Loucy (cell line): ENCODE measurements around the gene CD164.

Experiments
- H2AFZ ChIP-seq: fragments of 200-600 bp; sonication (generic); 2 replicates; pipeline ENCODE4 v1.6.0; 2016; ENCODE audit warnings: antibody characterized with exemption, mild to moderate bottlenecking, low read length, moderate library complexity
- H3F3A ChIP-seq: fragments of 200-600 bp; 2 replicates; pipeline ENCODE4 v1.6.0; 2016; ENCODE audit warnings: antibody characterized with exemption, low read depth, mild to moderate bottlenecking
- H3K27me3 ChIP-seq: fragments of 200-600 bp; sonication (generic); 2 replicates; pipeline ENCODE4 v1.6.1; 2014; ENCODE audit warnings: low read length, mild to moderate bottlenecking; ENCODE audit not compliant: insufficient read depth, poor library complexity, severe bottlenecking
- H3K36me3 ChIP-seq: fragments of 200-600 bp; sonication (generic); 2 replicates; pipeline ENCODE4 v1.6.1; 2016; ENCODE audit warnings: low read length; ENCODE audit not compliant: insufficient read depth
- H3K4me1 ChIP-seq: fragments of 200-600 bp; sonication (generic); 2 replicates; pipeline ENCODE4 v1.5.1; 2014; ENCODE audit warnings: low read length, mild to moderate bottlenecking; ENCODE audit not compliant: insufficient read depth, poor library complexity, severe bottlenecking
- H3K4me2 ChIP-seq: fragments of 200-600 bp; sonication (generic); 2 replicates; pipeline ENCODE4 v1.6.0; 2014; ENCODE audit warnings: antibody characterized with exemption, low read length, low read depth, mild to moderate bottlenecking; ENCODE audit not compliant: poor library complexity, severe bottlenecking
- H3K4me3 ChIP-seq: fragments of 200-600 bp; sonication (generic); 2 replicates; pipeline ENCODE4 v1.5.1; 2014; ENCODE audit warnings: low read length, mild to moderate bottlenecking, mixed read lengths; ENCODE audit not compliant: poor library complexity, severe bottlenecking
- H3K79me2 ChIP-seq: fragments of 200-600 bp; sonication (generic); 2 replicates; pipeline ENCODE4 v1.6.1; 2014; ENCODE audit warnings: low read length; ENCODE audit not compliant: insufficient read depth
- H3K9ac ChIP-seq: fragments of 200-600 bp; sonication (generic); 2 replicates; pipeline ENCODE4 v1.6.0; 2014; ENCODE audit warnings: mild to moderate bottlenecking, low read depth, low read length, moderate library complexity; ENCODE audit not compliant: poor library complexity, severe bottlenecking
- H3K9me2 ChIP-seq: fragments of 200-600 bp; sonication (generic); replicated peaks from 2 replicates; pipeline ENCODE4 v1.6.1; 2016; ENCODE audit warnings: low read depth, low read length, mixed read lengths
- H3K9me3 ChIP-seq: fragments of 200-600 bp; sonication (generic); 2 replicates; pipeline ENCODE4 v1.6.1; 2014; ENCODE audit warnings: mild to moderate bottlenecking, antibody characterized with exemption, low read length, low read depth; ENCODE audit not compliant: insufficient read depth
- H4K20me1 ChIP-seq: fragments of 200-600 bp; sonication (generic); 2 replicates; pipeline ENCODE4 v1.6.0; 2014; ENCODE audit warnings: antibody characterized with exemption, low read length, mild to moderate bottlenecking; ENCODE audit not compliant: insufficient read depth, poor library complexity, severe bottlenecking
- CTCF ChIP-seq: fragments of 200-600 bp; sonication (generic); conservative IDR thresholded peaks from 2 replicates; pipeline ENCODE4 v1.5.1; 2014; ENCODE audit warnings: mild to moderate bottlenecking, antibody characterized with exemption, low read length
- EZH2phosphoT487 ChIP-seq: fragments of 200-600 bp; IDR thresholded peaks from 2 replicates; pipeline ENCODE4 v1.6.1; 2018; ENCODE audit warnings: antibody characterized with exemption, mild to moderate bottlenecking, moderate library complexity, borderline replicate concordance

The CD164 gene

GRCh38 chr6:109321752-109322151 lies 60.5 kb downstream of the CD164 start:
- no peak overlapping the region for H3K4me2 ChIP-seq
- H3K79me2 ChIP-seq, result no peaks in the 10 kb centered on the region
- H3K4me3 ChIP-seq, result no peak overlapping the region

GRCh38 chr6:109320072-109320471 lies 62.2 kb downstream of the CD164 start:
- no peaks in the 10 kb centered on the region for H3K27me3 ChIP-seq
- no peaks in the 10 kb centered on the region for H3K36me3 ChIP-seq
- H3F3A ChIP-seq, result no peaks in the 10 kb centered on the region
- H2AFZ ChIP-seq, result no peak overlapping the region
- peaks cover 33% of the 10 kb centered on the region for H3K4me1 ChIP-seq
- no peak overlapping the region for H3K9ac ChIP-seq
- H3K4me2 ChIP-seq, result no peak overlapping the region
- no peaks in the 10 kb centered on the region for H3K9me3 ChIP-seq
- no peaks in the 10 kb centered on the region for H4K20me1 ChIP-seq
- TF ChIP-seq EZH2phosphoT487, result no peak
- TF ChIP-seq CTCF, result no peak
- H3K4me3 ChIP-seq, result no peak overlapping the region
- H3K9me2 ChIP-seq, result no peaks in the 10 kb centered on the region
- no peaks in the 10 kb centered on the region for H3K79me2 ChIP-seq

More at GRCh38 chr6:109321752-109322151, 60.5 kb downstream of the CD164 start:
- no peak for TF ChIP-seq EZH2phosphoT487
- no peak for TF ChIP-seq CTCF
- Histone ChIP-seq H3K4me1 (peaks cover 33% of the 10 kb centered on the region), H3F3A (no peaks in the 10 kb centered on the region), H3K27me3 (no peaks in the 10 kb centered on the region), H4K20me1 (no peaks in the 10 kb centered on the region), H3K9me2 (no peaks in the 10 kb centered on the region), H2AFZ (no peak overlapping the region), H3K9me3 (no peaks in the 10 kb centered on the region), H3K9ac (no peak overlapping the region), H3K36me3 (no peaks in the 10 kb centered on the region)

GRCh38 chr6:109318328-109318876 lies 63.9 kb downstream of the CD164 start:
- Histone ChIP-seq H3K9ac (no peak overlapping the region), H4K20me1 (no peaks in the 10 kb centered on the region), H3K4me3 (no peak overlapping the region), H3K9me3 (no peaks in the 10 kb centered on the region), H3K79me2 (no peaks in the 10 kb centered on the region), H2AFZ (peak overlapping the region; percentile 35; the same call in 1 of the 2 replicates), H3K4me2 (peak overlapping the region; percentile 22), H3F3A (no peaks in the 10 kb centered on the region), H3K9me2 (no peaks in the 10 kb centered on the region), H3K4me1 (peaks cover 29% of the 10 kb centered on the region), H3K36me3 (no peaks in the 10 kb centered on the region), H3K27me3 (no peaks in the 10 kb centered on the region)
- TF ChIP-seq CTCF (no peak), EZH2phosphoT487 (no peak)
